Heart left ventricle (tissue), 16 donors: ENCODE results near the gene NME5. TPM values are rescaled to one million over a fixed set of nuclear protein-coding genes. Genes with fewer than 3 reads are reported as not detected.
A peak's percentile ranks its signal among the peaks of the same experiment; 100 is the strongest.

Experiments used
- ATAC-seq, 4 donors: fragments of 200-7000 bp; cut with Tn5 transposase; one replicate each; pipeline ENCODE4 v1.9.1; 2020 to 2022; ENCODE audit warnings: moderate library complexity in 4 of 4, mild to moderate bottlenecking in 3 of 4, moderate number of reproducible peaks in 1 of 4
- DNase-seq, 5 donors: peaks; one replicate each; pipeline ENCODE4 v3.0.0-alpha.2; 2020
- H3K27ac ChIP-seq, 12 donors: fragments of 200-600 bp; sonication (generic) in 4 of 12; one replicate each; pipeline versions ENCODE4 v1.5.0 to v1.8.0; 2016 to 2022; ENCODE audit warnings: mild to moderate bottlenecking in 2 of 12
- H3K27me3 ChIP-seq, 9 donors: fragments of 200-600 bp; sonication (generic) in 2 of 9; one replicate each; pipeline versions ENCODE4 v1.5.1 to v1.8.0; 2016 to 2022; ENCODE audit warnings: mild to moderate bottlenecking in 3 of 9
- H3K36me3 ChIP-seq, 9 donors: fragments of 200-600 bp; sonication (generic) in 2 of 9; one replicate each; pipeline versions ENCODE4 v1.5.0 to v1.8.0; 2018 to 2022; ENCODE audit warnings: mild to moderate bottlenecking in 2 of 9
- H3K4me1 ChIP-seq, 12 donors: fragments of 200-600 bp; sonication (generic) in 4 of 12; one replicate each; pipeline versions ENCODE4 v1.5.0 to v1.8.0; 2016 to 2022; ENCODE audit warnings: mild to moderate bottlenecking in 3 of 12
- H3K4me3 ChIP-seq, 12 donors: fragments of 200-600 bp; sonication (generic) in 4 of 12; one replicate each; pipeline versions ENCODE4 v1.5.0 to v1.8.0; 2017 to 2022; ENCODE audit warnings: mild to moderate bottlenecking in 9 of 12, moderate library complexity in 4 of 12
- H3K9me3 ChIP-seq, 12 donors: fragments of 200-600 bp; sonication (generic) in 4 of 12; one replicate each; pipeline versions ENCODE4 v1.5.0 to v1.8.0; 2016 to 2022; ENCODE audit warnings: mild to moderate bottlenecking in 1 of 12
- CTCF ChIP-seq, 12 donors: fragments of 200-600 bp; sonication (generic) in 4 of 12; IDR thresholded peaks; one replicate each; pipeline versions ENCODE4 v1.5.0 to v1.8.0; 2018 to 2022; ENCODE audit warnings: antibody characterized with exemption in 12 of 12, mild to moderate bottlenecking in 5 of 12
- POLR2A ChIP-seq, 2 donors: fragments of 450-650 bp; IDR thresholded peaks; one replicate each; pipeline ENCODE4 v1.6.1; 2017; ENCODE audit warnings: antibody characterized with exemption in 2 of 2, mild to moderate bottlenecking in 2 of 2, moderate library complexity in 2 of 2
- WGBS, 4 donors: extraction: QIAGEN DNeasy Blood & Tissue Kit in 2 of 4; methylation state at CpG; one replicate each; pipeline versions ENCODE4 v1.1.5 to v1.1.7; 2013 to 2018; 5-methylcytosine and 5-hydroxymethylcytosine counted together
- intact Hi-C, 10 donors: fragments of 100-400 bp; cut with DNase I; formaldehyde crosslinking; loops; one replicate each; pipeline versions ENCODE4 v1.11.1 to v1.14.2; 2022
- long read RNA-seq, 3 donors: library from polyadenylated mRNA; unstranded; transcript quantifications; one replicate each; pipeline ENCODE4 v2.0.0, GENCODE V29; 2020 to 2021
- polyA plus RNA-seq, 2 donors: library from polyadenylated mRNA; stranded (reverse); fragments of 200-250 nt; gene quantifications; one replicate each; pipeline ENCODE4 v1.2.3, GENCODE V29; 2013
- total RNA-seq, 9 donors: library from RNA; depleted of rRNA in 2 of 9; stranded (reverse); fragments of >200 nt in 2 of 9; fragmentation: NEBNext Ultra II Directional in 3 of 9; extraction: Animal tissue kit (Norgen Biotek cat#: 25700) in 3 of 9; gene quantifications; one replicate each; pipeline versions ENCODE4 v1.1.0 to v1.2.4, GENCODE V29; 2016 to 2023
- donor health status: ischemic (EF 13 %, LVEDD 7.1; RV severe dilation, severe dysfunction).
- donor health status: healthy with polysubstance abuse.
- donor health status: DM: no; HTN: yes; CAD: no.
- donor health status: DM: no; HTN: no; CAD: no.
- donor health status: ischemic (EF 25% LVEDD 6.9; RV normal size, moderate dysfunction).
- donor health status: ischemic (EF 25% LVEDD 5.7; RV mildly dilated, moderate dysfunction).
- donor health status: healthy.
- donor health status: DM: yes; HTN: yes; CAD: no.
- donor health status: ischemic (EF 35%, LVEDD 5.7; RV mildly dilated, moderate dysfunction).
- donor health status: nonischemic (EF 11% LVEDD 7.7; RV severe dilation, severe dysfunction).
- donor health status: DM: yes; HTN: yes; CAD: no.
- donor health status: PGD.
- donor health status: ischemic (EF 29% LVEDD 5.4; RV normal size, mild dysfunction).
- donor health status: nonischemic (EF 23%, LVEDD 6.1; RV moderate dilation, normal function).

Gene NME5, protein sequence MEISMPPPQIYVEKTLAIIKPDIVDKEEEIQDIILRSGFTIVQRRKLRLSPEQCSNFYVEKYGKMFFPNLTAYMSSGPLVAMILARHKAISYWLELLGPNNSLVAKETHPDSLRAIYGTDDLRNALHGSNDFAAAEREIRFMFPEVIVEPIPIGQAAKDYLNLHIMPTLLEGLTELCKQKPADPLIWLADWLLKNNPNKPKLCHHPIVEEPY
- total RNA-seq: 1 to 10 TPM in 8 of 9 donors, under 1 TPM in 1; 0.50 to 5.1 (median 3.4) TPM
- 1 to 10 TPM; 2.8 to 4.2 TPM for polyA plus RNA-seq
- long read RNA-seq, donor 1, partial matches to known transcripts: 0 of 1 reads
- long read RNA-seq, donor 1, other reads (novel, unspliced or antisense): 0 of 1 reads
- long read RNA-seq, donor 2, partial matches to known transcripts: 0 of 2 reads
- long read RNA-seq, donor 2, other reads (novel, unspliced or antisense): 0 of 2 reads
- long read RNA-seq, donor 3, partial matches to known transcripts: 0 of 1 reads
- long read RNA-seq, donor 3, other reads (novel, unspliced or antisense): 0 of 1 reads

DNA sequence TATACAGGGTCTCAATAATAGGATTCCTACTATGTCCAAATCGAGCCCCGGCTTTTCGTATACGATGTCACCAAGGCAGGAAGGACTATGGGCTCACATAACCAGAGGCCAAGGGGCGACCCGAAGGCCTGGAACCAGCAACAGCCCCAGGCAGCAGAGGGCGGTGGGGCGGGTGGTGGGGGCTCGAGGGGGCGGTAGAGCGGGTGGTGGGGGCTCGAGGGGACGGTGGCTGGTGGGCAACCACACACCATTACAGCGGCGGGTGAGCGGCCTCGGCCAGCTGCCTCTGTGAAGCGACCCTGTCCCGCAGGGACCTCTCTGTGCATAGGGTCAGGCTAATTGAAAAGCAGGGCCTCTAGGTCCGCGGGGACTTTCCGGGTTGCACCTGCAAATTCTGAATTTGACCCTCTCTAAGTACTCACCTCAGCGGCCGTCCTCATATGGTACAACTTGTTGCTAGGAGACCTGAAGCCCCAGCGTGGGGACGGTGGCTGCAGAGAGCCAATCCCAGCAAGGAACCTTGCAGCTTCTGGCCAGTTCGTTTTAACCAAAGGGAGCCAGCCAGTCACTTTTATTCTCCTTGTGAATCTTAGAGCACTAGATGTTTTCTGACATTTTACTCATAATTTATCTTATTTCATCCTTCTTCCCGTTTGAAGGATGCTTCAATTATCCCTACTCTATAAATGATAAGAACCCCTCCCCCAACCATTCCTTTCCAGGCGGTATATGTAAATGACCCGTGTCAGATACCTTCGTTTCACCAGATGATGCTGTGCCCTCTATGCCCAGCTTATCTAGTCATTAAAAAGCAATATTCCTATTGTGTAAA is at the start of gene NME5:
TSS of gene NME5 (minus strand) at position 480 of the 832 bp plus-strand sequence. CDS start 648 bp downstream, outside the sequence.
- WGBS, 4 donors: 4 to 8% (median 7%) methylated on average over 24 to 31 of the region's 31 CpGs

GRCh38 chr5:138188626-138189025 is 49.4 kb upstream of the NME5 start:
- intact Hi-C loops: no loop called here
- Histone ChIP-seq H3K36me3 (peaks cover 3 to 100% (median 90%) of the 10 kb centered on the region in 9 donors), H3K4me3 (no peak overlapping the region), H3K9me3 (no peaks in the 10 kb centered on the region), H3K27ac (peak overlapping the region in 5 of 12 donors; percentile 4 to 51 (median 41)), H3K27me3 (no peaks in the 10 kb centered on the region), H3K4me1 (peaks cover 0 to 8% (median 0%) of the 10 kb centered on the region in 12 donors)
- 57 to 66% (median 60%) methylated on average over 3 of the region's 3 CpGs for WGBS, 4 donors
- no peak for DNase-seq
- ATAC-seq: peak; percentile 36 to 75 (median 64)
- TF ChIP-seq CTCF (IDR thresholded peaks at IDR 0.05) (no peak), POLR2A (IDR thresholded peaks at IDR 0.05) (no peak)

More for the DNA sequence above, at the start of gene NME5:
- DNase-seq: peak; percentile 55 to 80 (median 76)
- ATAC-seq: peak; percentile 71 to 96 (median 94)
- no peaks in the 10 kb centered on the region for H3K9me3 ChIP-seq
- peaks cover 0 to 22% (median 0%) of the 10 kb centered on the region in 9 donors for H3K27me3 ChIP-seq
- peak within 1 kb of the TSS in 1 of 12 donors; percentile 16 for H3K27ac ChIP-seq
- H3K36me3 ChIP-seq: no peaks in the 10 kb centered on the region
- peak within 1 kb of the TSS in 11 of 12 donors; percentile 24 to 83 (median 66) for H3K4me3 ChIP-seq
- H3K4me1 ChIP-seq: peaks cover 0 to 7% (median 0%) of the 10 kb centered on the region in 12 donors
- TF ChIP-seq POLR2A (IDR thresholded peaks at IDR 0.05): no peak
- TF ChIP-seq CTCF (IDR thresholded peaks at IDR 0.05): no peak
- intact Hi-C loops: loop anchor here in 8 of 10 donors (5.0 to 10.0 kb wide), 5 partner anchors 102 to 514 kb away; partner anchors contain the start of gene FAM13B (in 1 of the 8)

- intact Hi-C loops: no loop called here
- Histone ChIP-seq H3K9me3 (no peaks in the 10 kb centered on the region), H3K27me3 (no peaks in the 10 kb centered on the region), H3K27ac (no peak overlapping the region), H3K4me3 (no peak overlapping the region), H3K36me3 (peaks cover 3 to 96% (median 64%) of the 10 kb centered on the region in 9 donors), H3K4me1 (peaks cover 0 to 11% (median 0%) of the 10 kb centered on the region in 12 donors)
- TF ChIP-seq CTCF (IDR thresholded peaks at IDR 0.05): no peak
- no peak for ATAC-seq
- 90 to 94% (median 93%) methylated on average over 2 of the region's 2 CpGs for WGBS, 4 donors
- DNase-seq: no peak
Observed at GRCh38 chr5:138186002-138186447, 46.8 kb upstream of the NME5 start.
